ENCODE results near the gene CUL3.
"Not testable (repeated sequence)": the region's sequence is repeated elsewhere in the genome, so short reads cannot be mapped to it uniquely, and the experiment has no call there.

Gene CUL3

DNA sequence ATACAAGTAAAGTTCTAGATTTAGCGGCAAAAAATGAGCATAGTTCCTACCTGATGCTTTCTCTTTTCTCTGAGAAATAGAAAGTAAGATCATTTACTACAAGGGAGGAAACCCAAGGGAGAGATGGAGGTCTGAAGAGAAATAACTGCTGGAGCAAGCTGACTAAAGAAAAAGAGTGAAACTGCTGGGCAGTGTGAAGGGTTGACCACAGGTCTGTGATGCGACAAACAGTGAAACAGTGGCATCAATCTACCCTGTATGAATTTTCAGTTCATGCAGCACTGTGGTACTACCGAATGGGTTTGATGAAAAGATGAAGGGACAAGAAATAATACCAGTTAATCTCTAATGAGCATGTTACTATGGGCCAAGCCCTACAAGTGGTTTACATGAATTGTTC lies 52.2 kb downstream of the CUL3 start:
- no peak for DNase-seq

- DNase-seq = no peak
Measured at GRCh38 chr2:224532441-224532840, 52.7 kb downstream of the CUL3 start.

DNA sequence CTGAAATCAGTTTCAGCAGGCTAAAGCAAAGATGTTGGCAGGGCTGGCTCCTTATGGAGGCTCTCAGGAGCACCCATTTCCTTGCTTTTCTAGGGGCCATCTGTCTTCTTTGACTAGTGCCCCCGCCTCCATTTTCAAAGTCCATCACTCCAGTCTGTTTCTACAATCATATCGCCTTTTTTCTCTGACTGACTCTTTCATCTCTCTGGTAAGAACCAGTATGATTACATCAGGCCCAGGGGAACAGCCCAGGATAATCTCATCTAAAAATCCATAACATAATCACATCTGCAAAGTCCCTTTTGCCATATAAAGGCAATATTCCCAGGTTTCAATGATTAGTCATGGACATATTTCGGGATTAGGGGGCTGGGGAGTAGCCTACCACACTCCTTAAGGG lies 57.0 kb downstream of the CUL3 start:
- no peak for DNase-seq

DNA sequence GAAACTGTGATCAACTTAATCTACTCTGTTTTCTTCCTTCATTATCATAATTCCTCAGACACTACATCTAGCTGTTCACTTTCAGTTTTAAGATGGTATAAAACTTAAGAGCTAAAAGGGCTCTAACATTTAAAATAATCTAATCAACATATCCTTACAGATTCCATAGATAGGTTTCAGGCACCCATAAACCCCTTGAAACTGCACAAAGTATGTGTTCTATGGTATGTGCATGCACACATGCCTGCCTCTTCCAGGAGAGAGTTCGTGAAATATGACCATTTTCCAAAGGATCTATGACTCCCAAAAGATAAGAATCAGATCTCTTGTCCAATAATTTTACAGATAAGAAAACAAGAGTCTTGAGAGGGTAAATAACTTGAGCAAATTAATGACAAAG lies 59.4 kb downstream of the CUL3 start:
- no peak for DNase-seq

GRCh38 chr2:224524657-224525056 lies 60.5 kb downstream of the CUL3 start:
- peak in 1 of 2 donors; percentile 41 for DNase-seq

DNA sequence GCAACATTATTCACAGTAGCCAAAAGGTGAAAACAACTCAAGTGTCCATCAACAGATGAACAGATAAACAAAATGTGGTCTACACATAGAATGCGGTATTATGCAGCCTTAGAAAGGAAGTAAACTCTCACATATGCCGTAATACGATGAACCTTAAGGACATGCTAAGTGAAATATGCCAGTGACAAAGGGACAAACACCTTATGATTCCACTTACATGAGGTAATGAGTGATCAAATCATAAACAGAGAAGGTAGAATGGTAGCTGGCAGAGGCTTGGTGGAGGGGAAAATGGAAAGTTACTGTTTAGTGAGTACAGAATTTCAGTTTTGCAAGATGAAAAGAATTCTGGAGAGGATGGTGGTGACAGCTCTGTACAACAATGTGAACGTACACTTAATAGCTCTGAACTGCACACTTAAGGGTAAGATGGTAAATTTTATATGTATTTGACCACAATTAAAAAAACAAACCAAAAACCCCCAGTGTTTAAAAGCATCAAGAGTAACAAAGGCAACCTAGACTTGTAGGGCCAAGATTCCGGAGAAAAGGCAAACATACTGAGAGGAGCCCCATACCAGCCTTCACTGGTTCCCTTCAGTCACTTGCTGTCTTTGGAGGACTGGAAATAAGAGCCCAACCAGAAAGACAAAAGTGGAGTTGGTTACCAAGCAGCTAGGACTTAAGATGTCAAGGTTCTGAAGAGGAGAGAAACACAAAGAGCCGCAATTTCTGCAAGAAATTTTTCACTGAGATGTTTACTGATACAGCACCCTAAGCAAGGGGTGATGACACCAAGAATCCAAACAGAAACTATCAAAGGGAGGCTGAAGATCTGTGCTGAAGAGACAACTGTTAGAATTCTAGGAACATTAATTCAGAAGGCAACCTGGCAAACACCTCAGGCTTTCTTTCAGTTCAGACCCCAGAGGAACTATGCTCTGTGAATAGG lies 61.3 kb downstream of the CUL3 start:
- peak in 1 of 2 donors; percentile 45 for DNase-seq

DNA sequence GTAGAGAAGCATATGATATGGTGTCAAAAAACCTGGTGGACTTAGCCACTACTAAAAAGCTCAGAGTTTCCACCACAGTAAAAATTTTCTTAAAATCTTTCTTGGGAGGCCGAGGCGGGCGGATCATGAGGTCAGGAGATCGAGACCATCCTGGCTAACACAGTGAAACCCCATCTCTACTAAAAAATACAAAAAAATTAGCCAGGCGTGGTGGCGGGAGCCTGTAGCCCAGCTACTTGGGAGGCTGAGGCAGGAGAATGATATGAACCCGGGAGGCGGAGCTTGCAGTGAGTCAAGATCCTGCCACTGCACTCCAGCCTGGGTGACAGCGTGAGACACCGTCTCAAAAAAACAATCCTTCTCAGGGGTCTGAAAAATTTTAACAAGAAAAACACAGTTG lies 62.7 kb downstream of the CUL3 start:
- not testable (repeated sequence) for DNase-seq

DNA sequence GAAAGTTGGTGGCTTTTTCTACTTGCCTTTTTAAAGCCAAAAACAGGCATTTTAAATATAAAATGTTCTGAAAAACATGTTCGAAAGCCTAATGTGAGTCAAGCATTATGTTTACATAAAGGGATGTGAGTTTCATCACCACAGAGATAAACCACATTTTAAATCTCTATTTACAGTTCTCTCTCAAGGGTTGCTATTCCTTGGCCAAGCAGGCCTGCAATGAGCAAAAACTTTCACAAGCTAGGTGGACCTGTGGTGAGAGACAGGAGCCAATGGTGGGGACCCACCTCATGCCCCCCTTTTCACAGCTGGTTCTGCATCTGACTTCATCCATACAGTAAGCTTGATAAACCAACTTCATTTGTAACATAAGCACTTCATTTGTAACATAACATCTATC lies 65.1 kb downstream of the CUL3 start:
- peak in 1 of 2 donors; percentile 12 for DNase-seq

DNA sequence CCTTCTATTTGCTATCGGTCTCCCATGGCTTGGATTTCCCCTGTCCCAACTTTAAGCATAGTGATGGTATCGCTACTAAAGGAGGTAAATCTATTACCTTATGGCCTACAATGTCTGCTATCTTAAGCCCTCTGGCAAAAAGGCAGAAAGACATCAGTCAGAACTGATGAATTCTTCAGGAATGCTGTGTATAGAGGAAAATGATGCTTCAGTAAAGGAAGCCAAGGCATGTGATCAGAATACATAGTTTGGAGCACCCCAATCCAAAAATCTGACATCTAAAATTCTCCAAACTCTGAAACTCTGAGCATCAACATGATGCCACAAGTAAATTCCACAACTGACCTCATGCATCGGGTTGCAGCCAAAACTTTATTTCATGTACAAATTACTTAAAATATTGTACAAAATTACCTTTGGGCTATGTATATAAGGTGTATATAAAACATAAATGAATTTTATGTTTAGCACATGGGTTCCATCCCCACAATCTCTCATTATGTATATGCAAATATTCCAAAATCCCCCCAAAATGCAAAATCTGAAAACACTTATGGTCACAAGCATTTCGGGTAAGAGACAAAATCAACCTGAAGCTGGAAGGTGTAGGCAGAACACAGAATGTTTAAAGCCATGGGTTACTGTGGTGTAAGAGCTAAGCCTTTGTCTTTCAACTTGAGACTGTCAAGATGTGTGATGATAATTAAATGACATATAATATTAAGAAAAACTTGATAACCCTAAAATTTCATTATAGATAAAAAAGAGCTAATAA lies 66.2 kb downstream of the CUL3 start:
- no peak for DNase-seq

GRCh38 chr2:224517963-224518362 lies 67.2 kb downstream of the CUL3 start:
- DNase-seq = no peak

DNA sequence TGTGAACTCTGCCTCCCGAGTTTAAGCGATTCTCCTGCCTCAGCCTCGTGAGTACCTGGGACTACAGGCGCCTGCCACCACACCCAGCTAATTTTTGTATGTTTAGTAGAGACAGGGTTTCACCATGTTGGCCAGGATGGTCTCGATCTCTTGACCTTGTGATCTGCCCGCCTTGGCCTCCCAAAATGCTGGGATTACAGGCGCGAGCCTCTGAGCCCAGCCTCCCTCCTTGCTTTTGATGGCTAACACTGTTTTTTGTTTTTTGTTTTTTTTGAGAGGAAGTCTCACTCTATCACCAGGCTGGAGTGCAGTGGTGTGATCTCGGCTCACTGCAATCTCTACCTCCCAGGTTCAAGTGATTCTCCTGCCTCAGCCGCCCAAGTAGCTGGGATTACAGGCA lies 68.8 kb downstream of the CUL3 start:
- DNase-seq = not testable (repeated sequence)

DNA sequence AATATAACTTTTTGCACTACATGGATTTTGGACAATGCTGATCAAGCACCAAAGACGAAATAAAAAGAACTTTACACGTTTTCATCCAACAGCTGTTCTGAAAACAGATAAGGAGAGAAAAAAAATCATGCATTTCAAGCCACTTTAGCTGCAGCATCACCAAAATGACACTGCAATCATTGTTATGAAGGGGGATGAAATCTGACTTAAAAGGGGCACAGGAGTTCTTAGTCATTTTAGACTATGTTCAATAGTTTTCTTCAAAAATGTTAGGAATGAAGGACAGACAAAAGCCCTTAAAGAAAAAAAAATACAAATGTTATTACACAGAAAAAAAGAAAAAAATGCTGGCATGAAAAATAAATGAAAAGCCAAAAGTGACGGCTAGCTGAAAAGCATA lies 71.2 kb downstream of the CUL3 start:
- no peak for DNase-seq

GRCh38 chr2:224507789-224508188 lies 77.4 kb downstream of the CUL3 start:
- no peak for DNase-seq

- no peak for DNase-seq
Measured at GRCh38 chr2:224506494-224506893, 78.7 kb downstream of the CUL3 start.

DNA sequence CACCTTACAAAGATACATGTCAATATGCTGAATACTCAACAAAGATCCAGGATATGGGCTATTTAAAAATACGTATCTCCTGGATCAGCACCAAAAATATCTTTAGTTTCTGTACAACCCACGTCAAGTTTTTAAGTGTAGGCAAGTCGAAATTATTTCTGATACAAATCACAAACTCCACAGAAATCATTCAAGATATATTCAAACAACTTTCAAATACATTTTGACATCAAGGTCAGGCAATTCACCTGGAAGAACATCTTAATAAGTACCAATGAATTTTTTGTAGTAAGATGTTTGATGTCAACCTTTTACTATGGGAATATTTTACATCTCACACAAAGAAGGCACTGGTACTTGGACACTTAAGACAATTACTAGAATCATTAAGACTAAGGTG lies 86.2 kb downstream of the CUL3 start:
- DNase-seq = no peak

- DNase-seq = no peak
Measured at GRCh38 chr2:224492531-224492930, 92.6 kb downstream of the CUL3 start.

- DNase-seq = not testable (repeated sequence)
Measured at GRCh38 chr2:224487940-224488339, 97.2 kb downstream of the CUL3 start.

- DNase-seq = not testable (repeated sequence)
Measured at GRCh38 chr2:224485081-224486014, 99.8 kb downstream of the CUL3 start.

DNA sequence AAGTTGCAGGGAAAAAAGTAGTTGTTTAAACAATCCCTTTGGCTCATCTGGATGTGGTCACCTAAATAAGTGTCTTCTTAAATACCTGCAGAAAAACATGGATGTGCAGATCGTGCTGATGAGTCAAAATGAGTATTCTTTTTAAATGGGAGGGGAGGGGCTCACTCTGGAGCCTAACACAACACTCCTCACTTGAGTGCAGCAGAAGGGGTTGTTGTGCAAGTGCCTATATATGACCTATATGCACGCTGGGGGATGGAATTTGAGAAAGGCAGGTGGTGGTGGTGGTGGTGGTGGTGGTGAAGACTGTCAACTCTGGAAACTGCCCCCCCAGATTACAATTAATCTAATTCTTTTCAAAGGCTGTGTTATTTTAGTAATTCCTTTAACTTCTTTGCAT lies 105.3 kb downstream of the CUL3 start:
- no peak for DNase-seq

DNA sequence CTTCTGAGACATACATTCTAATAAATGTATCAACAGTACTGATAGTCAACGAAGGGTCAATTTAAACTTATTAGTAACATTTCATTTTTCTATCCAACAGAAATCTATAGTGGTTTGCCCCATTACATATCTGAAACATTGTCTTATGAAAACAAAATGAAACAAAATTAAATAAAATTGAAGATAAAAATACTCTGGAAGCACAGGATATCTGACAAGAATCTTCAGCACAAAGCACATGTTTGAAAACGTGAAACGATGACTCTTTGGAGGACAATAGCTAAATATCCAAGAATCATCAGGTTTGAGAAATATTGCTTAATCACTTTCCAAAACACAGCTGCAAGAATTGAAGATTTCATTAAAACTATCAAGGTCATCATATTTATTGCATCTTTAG lies 112.3 kb downstream of the CUL3 start:
- DNase-seq = no peak

DNA sequence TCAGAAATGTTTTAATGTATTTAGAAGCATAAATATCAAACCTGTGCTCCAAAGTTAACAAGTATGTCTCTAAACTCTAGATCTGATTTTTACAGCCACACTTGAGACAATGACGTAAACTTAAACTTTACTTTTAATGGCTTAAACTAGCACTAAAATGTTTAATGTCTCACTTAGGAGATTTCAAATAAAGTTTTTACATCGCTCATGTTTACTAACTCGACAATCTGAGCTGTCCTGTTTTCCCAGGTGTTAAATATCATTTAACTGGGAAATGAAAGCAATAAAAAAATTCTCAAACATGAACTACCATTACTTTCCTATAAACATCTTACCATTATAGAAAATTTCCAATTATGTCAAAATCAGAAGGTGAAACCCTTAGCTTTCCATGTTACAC lies 113.0 kb downstream of the CUL3 start:
- no peak for DNase-seq

DNA sequence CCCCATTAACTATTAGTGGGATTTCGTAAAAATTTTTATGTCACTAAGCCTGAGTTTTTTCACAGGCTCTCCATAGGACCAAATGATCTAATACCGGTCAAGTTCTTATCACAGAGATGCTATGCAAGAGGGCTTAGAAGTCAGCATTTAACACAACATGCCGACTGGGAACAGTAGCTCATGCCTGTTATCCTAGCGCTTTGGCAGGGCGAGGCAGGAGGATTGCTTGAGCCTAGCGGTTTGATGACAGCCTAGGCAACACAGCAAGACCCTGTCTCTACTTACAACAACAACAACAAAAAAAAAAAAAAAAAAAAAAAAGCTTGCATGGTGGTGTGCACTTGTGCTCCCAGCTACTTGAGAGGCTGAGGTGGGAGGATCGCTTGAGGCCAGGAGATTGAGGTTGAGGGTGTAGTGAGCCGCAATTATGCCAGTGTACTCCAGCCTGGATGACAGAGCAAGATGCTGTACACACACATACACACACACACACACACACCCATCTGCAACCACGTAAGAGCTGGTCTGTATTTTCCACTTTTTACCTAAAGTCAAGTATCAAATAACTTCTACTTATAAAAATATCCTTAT lies 115.7 kb downstream of the CUL3 start:
- DNase-seq = no peak

All from CD4-positive, alpha-beta T cell treated with Interleukin-4 for 1 hour (primary cell).